Prostate gland (tissue), 2 donors: Measurements from ENCODE around the gene IQCC.

Source experiments
- CTCF ChIP-seq, 4 experiments: fragments of 200-600 bp in 2 of 4; fragments of 450-650 bp in 2 of 4; sonication (generic) in 2 of 4; IDR thresholded peaks; 1 replicate in 3 of 4; 2 replicates in 1 of 4; pipeline ENCODE4 v1.5.1; 2016 to 2019; ENCODE audit warnings: antibody characterized with exemption in 4 of 4, mild to moderate bottlenecking in 2 of 4, moderate library complexity in 2 of 4
- POLR2A ChIP-seq: fragments of 450-650 bp; IDR thresholded peaks from one replicate; pipeline ENCODE4 v1.6.1; 2016; ENCODE audit warnings: antibody characterized with exemption, mild to moderate bottlenecking
- POLR2AphosphoS5 ChIP-seq: sonication (generic); formaldehyde crosslinking; IDR thresholded peaks from one replicate; pipeline ENCODE4 v1.6.1; 2017; ENCODE audit warnings: antibody characterized with exemption

- TF ChIP-seq CTCF (IDR thresholded peaks at IDR 0.05) (no peak), POLR2A (no peak), POLR2AphosphoS5 (no peak)
Measured at GRCh38 chr1:32231843-32232432, 26.5 kb downstream of the IQCC start.
